Psoas muscle (tissue), 8 donors: ENCODE results near the gene GRK5. TPM values are rescaled to one million over a fixed set of nuclear protein-coding genes. Genes with fewer than 3 reads are reported as not detected.

Experiments
- ATAC-seq, 4 donors: fragments of 200-7000 bp; cut with Tn5 transposase; one replicate each; pipeline ENCODE4 v1.9.1; 2020; ENCODE audit warnings: moderate library complexity in 3 of 4, mild to moderate bottlenecking in 2 of 4
- DNase-seq, 2 donors: peaks; one replicate each; pipeline ENCODE4 v3.0.0-alpha.2; 2020
- H3K27ac ChIP-seq: fragments of 200-600 bp; one replicate; pipeline ENCODE4 v1.8.0; 2022
- H3K27me3 ChIP-seq, 3 donors: fragments of 200-600 bp in 1 of 3; one replicate each; pipeline versions ENCODE4 v1.6.1 to v1.8.0; 2013 to 2022; ENCODE audit warnings: low read length in 2 of 3, mild to moderate bottlenecking in 2 of 3, moderate library complexity in 1 of 3; ENCODE audit not compliant: insufficient read depth in 3 of 3
- H3K36me3 ChIP-seq, 2 donors: fragments of 200-600 bp in 1 of 2; one replicate each; pipeline versions ENCODE4 v1.6.1 to v1.8.0; 2013 to 2022; ENCODE audit warnings: low read depth in 1 of 2, mild to moderate bottlenecking in 1 of 2, moderate library complexity in 1 of 2; ENCODE audit not compliant: insufficient read depth in 1 of 2
- H3K4me1 ChIP-seq: fragments of 200-600 bp; one replicate; pipeline ENCODE4 v1.8.0; 2022
- H3K4me3 ChIP-seq: fragments of 200-600 bp; one replicate; pipeline ENCODE4 v1.8.0; 2022; ENCODE audit warnings: mild to moderate bottlenecking
- H3K9me3 ChIP-seq: fragments of 200-600 bp; one replicate; pipeline ENCODE4 v1.8.0; 2022
- CTCF ChIP-seq: fragments of 200-600 bp; IDR thresholded peaks from one replicate; pipeline ENCODE4 v1.8.0; 2022; ENCODE audit warnings: antibody characterized with exemption
- WGBS, 3 donors: extraction: QIAGEN DNeasy Blood & Tissue Kit; methylation state at CpG; one replicate each; pipeline versions ENCODE4 v1.1.6 to v1.1.7; 2013; 5-methylcytosine and 5-hydroxymethylcytosine counted together
- intact Hi-C, 2 donors: fragments of 100-400 bp; cut with DNase I; formaldehyde crosslinking; loops; one replicate each; pipeline versions ENCODE4 v1.11.0 to v1.14.2; 2022
- polyA plus RNA-seq, 3 donors: library from polyadenylated mRNA; stranded (reverse); fragments of 200-250 nt; gene quantifications; one replicate each; pipeline ENCODE4 v1.2.3, GENCODE V29; 2013
- total RNA-seq, 4 donors: library from RNA; stranded (reverse); fragmentation: NEBNext Ultra II Directional in 2 of 4; extraction: Animal tissue kit (Norgen Biotek cat#: 25700) in 2 of 4; gene quantifications; one replicate each; pipeline versions ENCODE4 v1.2.1 to v1.2.4, GENCODE V29; 2021 to 2023
- donor health status: healthy with polysubstance abuse.
- donor health status: DM: no; HTN: no; CAD: no; lungs with moderate emphysema.
- donor health status: Bipolar disorder and iron deficiency.
- donor health status: healthy.
- donor health status: DM: yes; HTN: yes; CAD: no.
- donor health status: DM: no; HTN: no; CAD: no.
- donor health status: DM: no; HTN: no; CAD: no.
- donor health status: DM: yes; HTN: yes; CAD: no.

The GRK5 gene
- total and polyA plus RNA-seq, 7 donors: 7.0 to 15.5 (median 8.0) TPM

- no peak for TF ChIP-seq CTCF
- intact Hi-C loops: no loop called here
- WGBS, 3 donors: 96 to 100% (median 98%) methylated on average over 6 of the region's 6 CpGs
- no peaks in the 10 kb centered on the region for H3K27me3 ChIP-seq
- H3K4me1 ChIP-seq: peaks cover 5% of the 10 kb centered on the region
- no peak overlapping the region for H3K27ac ChIP-seq
- no peaks in the 10 kb centered on the region for H3K36me3 ChIP-seq
- ATAC-seq (no peak), DNase-seq (no peak)
- H3K9me3 ChIP-seq: no peaks in the 10 kb centered on the region
- H3K4me3 ChIP-seq: no peak overlapping the region
Observed at GRCh38 chr10:119265691-119266090, 58.3 kb downstream of the GRK5 start.

DNA sequence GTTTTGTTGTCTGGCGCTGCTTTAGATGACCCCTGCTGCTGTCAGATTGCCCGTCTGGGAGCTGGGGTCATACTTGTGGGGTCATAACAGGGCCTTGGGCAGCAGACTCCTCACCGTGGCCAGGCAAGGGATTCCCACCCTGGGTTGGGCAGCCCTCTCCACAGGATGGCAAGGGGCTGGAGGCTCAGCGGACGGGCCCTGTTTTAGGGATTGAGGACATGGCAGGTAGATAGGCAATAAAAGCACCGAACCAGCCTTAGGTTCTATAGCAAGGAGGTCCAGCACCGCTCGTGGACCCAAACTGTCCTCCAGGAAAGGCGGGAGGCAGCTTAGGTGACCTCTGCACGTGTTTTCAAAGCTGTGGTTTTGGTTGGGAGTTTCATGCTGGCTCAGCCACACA, 60.0 kb downstream of the GRK5 start:
- no peak for DNase-seq
- intact Hi-C loops: no loop called here
- Histone ChIP-seq H3K36me3 (no peaks in the 10 kb centered on the region), H3K27me3 (no peaks in the 10 kb centered on the region), H3K4me3 (no peak overlapping the region), H3K9me3 (no peaks in the 10 kb centered on the region), H3K4me1 (peaks cover 6% of the 10 kb centered on the region), H3K27ac (no peak overlapping the region)
- WGBS, 3 donors: 87 to 91% (median 91%) methylated on average over 10 of the region's 10 CpGs
- ATAC-seq: no peak
- TF ChIP-seq CTCF: no peak

DNA sequence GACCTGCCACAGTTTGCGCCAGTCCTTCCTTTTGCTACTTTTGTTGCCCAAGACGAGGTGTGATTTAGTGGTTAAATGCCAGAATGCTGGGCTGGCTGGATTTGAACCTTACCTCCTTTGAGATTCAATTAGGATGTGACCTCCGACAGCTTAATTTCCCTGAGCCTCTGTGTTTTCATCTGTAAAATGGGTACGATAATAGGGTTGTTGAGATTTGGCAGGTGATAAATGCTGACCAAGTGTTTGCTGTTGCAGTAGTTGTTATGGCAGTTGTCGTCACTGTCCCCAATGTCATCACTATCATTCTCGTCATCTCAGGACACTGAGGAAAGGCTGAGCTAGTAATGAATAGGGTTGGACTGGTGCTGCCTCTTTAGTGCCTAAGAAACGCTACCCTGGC, 61.1 kb downstream of the GRK5 start:
- no peak for TF ChIP-seq CTCF
- H3K4me3 ChIP-seq: no peak overlapping the region
- peaks cover 9% of the 10 kb centered on the region for H3K4me1 ChIP-seq
- intact Hi-C loops: no loop called here
- H3K27ac ChIP-seq: peak overlapping the region; percentile 43
- H3K36me3 ChIP-seq: no peaks in the 10 kb centered on the region
- H3K27me3 ChIP-seq: no peaks in the 10 kb centered on the region
- ATAC-seq: no peak
- WGBS, 3 donors: 90 to 96% (median 93%) methylated on average over 7 of the region's 7 CpGs
- no peaks in the 10 kb centered on the region for H3K9me3 ChIP-seq
- no peak for DNase-seq

GRCh38 chr10:119268871-119269506, 61.6 kb downstream of the GRK5 start:
- TF ChIP-seq CTCF: no peak
- no peak for DNase-seq

GRCh38 chr10:119269737-119270136, 62.4 kb downstream of the GRK5 start:
- H3K4me1 ChIP-seq: peaks cover 9% of the 10 kb centered on the region
- intact Hi-C loops: no loop called here
- TF ChIP-seq CTCF: no peak
- no peak overlapping the region for H3K4me3 ChIP-seq
- H3K36me3 ChIP-seq: no peaks in the 10 kb centered on the region
- no peaks in the 10 kb centered on the region for H3K9me3 ChIP-seq
- ATAC-seq (no peak), DNase-seq (no peak)
- 90 to 100% (median 95%) methylated on average over 3 of the region's 3 CpGs for WGBS, 3 donors
- no peaks in the 10 kb centered on the region for H3K27me3 ChIP-seq
- no peak overlapping the region for H3K27ac ChIP-seq

More at GRCh38 chr10:119268871-119269506, 61.6 kb downstream of the GRK5 start:
- H3K36me3 ChIP-seq: no peaks in the 10 kb centered on the region
- H3K4me1 ChIP-seq: peaks cover 9% of the 10 kb centered on the region
- no peaks in the 10 kb centered on the region for H3K9me3 ChIP-seq
- intact Hi-C loops: no loop called here
- no peak overlapping the region for H3K4me3 ChIP-seq
- no peak for ATAC-seq
- 67 to 77% (median 67%) methylated on average over 11 of the region's 11 CpGs for WGBS, 3 donors
- H3K27ac ChIP-seq: peak overlapping the region; percentile 55
- no peaks in the 10 kb centered on the region for H3K27me3 ChIP-seq
